OCI-LY1 (cell line): Measurements from ENCODE around the gene SLC36A4.

ENCODE experiments used
- H2AFZ ChIP-seq: fragments of 200-600 bp; sonication (generic), shearing (Covaris generic); 2 replicates; pipeline ENCODE4 v1.6.0; 2014; ENCODE audit warnings: antibody characterized with exemption, mild to moderate bottlenecking, low read length
- H3F3A ChIP-seq: fragments of 200-600 bp; sonication (generic), shearing (Covaris generic); 2 replicates; pipeline ENCODE4 v1.6.0; 2014; ENCODE audit warnings: mild to moderate bottlenecking, antibody characterized with exemption, low read length, moderate library complexity; ENCODE audit not compliant: insufficient read depth
- H3K27ac ChIP-seq: fragments of 200-600 bp; sonication (generic); 2 replicates; pipeline ENCODE4 v1.5.1; 2014; ENCODE audit warnings: low read length, mixed run types, mild to moderate bottlenecking, low read depth; ENCODE audit not compliant: poor library complexity, severe bottlenecking
- H3K27me3 ChIP-seq: fragments of 200-600 bp; sonication (generic); 2 replicates; pipeline ENCODE4 v1.6.0; 2014; ENCODE audit warnings: antibody characterized with exemption, mild to moderate bottlenecking, low read length, moderate library complexity; ENCODE audit not compliant: insufficient read depth
- H3K36me3 ChIP-seq: fragments of 200-600 bp; sonication (generic); 2 replicates; pipeline ENCODE4 v1.6.1; 2014; ENCODE audit warnings: mild to moderate bottlenecking, antibody characterized with exemption, low read length, moderate library complexity, mixed read lengths; ENCODE audit not compliant: insufficient read depth
- H3K4me1 ChIP-seq: fragments of 200-600 bp; sonication (generic); 2 replicates; pipeline ENCODE4 v1.5.1; 2014; ENCODE audit warnings: mild to moderate bottlenecking, low read length, moderate library complexity; ENCODE audit not compliant: insufficient read depth, severe bottlenecking
- H3K4me2 ChIP-seq: fragments of 200-600 bp; sonication (generic), shearing (Covaris generic); 2 replicates; pipeline ENCODE4 v1.6.1; 2014; ENCODE audit warnings: low read length
- H3K4me3 ChIP-seq: fragments of 200-600 bp; sonication (generic); 2 replicates; pipeline ENCODE4 v1.5.1; 2014; ENCODE audit warnings: low read length, low read depth, mild to moderate bottlenecking, mixed read lengths; ENCODE audit not compliant: poor library complexity, severe bottlenecking
- H3K79me2 ChIP-seq: fragments of 200-600 bp; shearing (Covaris generic); 2 replicates; pipeline ENCODE4 v1.6.1; 2016; ENCODE audit warnings: mixed run types, low read length, mixed read lengths; ENCODE audit not compliant: insufficient read depth
- H3K9ac ChIP-seq: fragments of 200-600 bp; sonication (generic), shearing (Covaris generic); 2 replicates; pipeline ENCODE4 v1.6.1; 2014; ENCODE audit warnings: mild to moderate bottlenecking, low read length, mixed read lengths
- H3K9me2 ChIP-seq: fragments of 200-600 bp; sonication (generic), shearing (Covaris generic); 2 replicates; pipeline ENCODE4 v1.6.1; 2014; ENCODE audit warnings: low read depth, mild to moderate bottlenecking, low read length, mixed read lengths
- H3K9me3 ChIP-seq: fragments of 200-600 bp; shearing (Covaris generic); 2 replicates; pipeline ENCODE4 v1.6.1; 2014; ENCODE audit warnings: low read length, mixed read lengths
- H4K20me1 ChIP-seq: fragments of 200-600 bp; sonication (generic), shearing (Covaris generic); 2 replicates; pipeline ENCODE4 v1.6.0; 2016; ENCODE audit warnings: mild to moderate bottlenecking, low read length; ENCODE audit not compliant: insufficient read depth
- EZH2 ChIP-seq: fragments of 200-600 bp; sonication (generic), shearing (Covaris generic); IDR thresholded peaks from 2 replicates; pipeline ENCODE4 v1.8.0; 2017; ENCODE audit warnings: borderline replicate concordance, mixed run types, mild to moderate bottlenecking, antibody characterized with exemption, low read length, moderate library complexity, mixed read lengths
- TF ChIP-seq, protein P1 (sequence below): fragments of 200-600 bp; sonication (generic), shearing (Covaris generic); IDR thresholded peaks from 2 replicates; pipeline ENCODE4 v1.5.1; 2017; ENCODE audit warnings: mild to moderate bottlenecking, antibody characterized with exemption, low read length, moderate library complexity, mixed read lengths

The SLC36A4 gene

DNA sequence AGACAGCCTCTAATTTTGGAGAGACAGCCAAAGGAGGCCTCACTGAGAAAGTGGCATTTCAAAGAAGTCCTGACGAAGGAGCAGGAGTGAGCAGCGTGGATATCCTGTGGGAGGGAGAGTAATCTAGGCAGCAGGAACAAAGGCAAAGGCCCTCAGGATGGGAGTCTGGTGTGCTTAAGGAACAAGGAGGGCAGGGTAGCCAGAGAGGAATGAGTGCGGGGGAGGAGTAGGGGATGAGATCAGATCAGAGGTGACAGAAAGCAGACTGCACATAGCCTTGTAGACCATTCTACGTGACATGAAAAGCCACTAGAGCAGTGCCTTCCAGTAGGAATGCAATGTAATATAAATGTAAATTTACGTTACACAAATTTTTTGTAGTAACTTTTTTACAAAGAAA, 5.6 kb downstream of the SLC36A4 start:
- H3K9me3 ChIP-seq = no peaks in the 10 kb centered on the region
- H3K9me2 ChIP-seq = no peaks in the 10 kb centered on the region
- no peak overlapping the region for H3K27ac ChIP-seq
- H3K4me2 ChIP-seq = no peak overlapping the region
- H3K79me2 ChIP-seq = peaks cover 32% of the 10 kb centered on the region
- no peaks in the 10 kb centered on the region for H3F3A ChIP-seq
- no peaks in the 10 kb centered on the region for H3K27me3 ChIP-seq
- H3K9ac ChIP-seq = no peak overlapping the region
- H4K20me1 ChIP-seq = no peaks in the 10 kb centered on the region
- H3K4me1 ChIP-seq = peaks cover 13% of the 10 kb centered on the region
- no peak overlapping the region for H2AFZ ChIP-seq
- H3K36me3 ChIP-seq = no peaks in the 10 kb centered on the region
- TF ChIP-seq, protein P1, sequence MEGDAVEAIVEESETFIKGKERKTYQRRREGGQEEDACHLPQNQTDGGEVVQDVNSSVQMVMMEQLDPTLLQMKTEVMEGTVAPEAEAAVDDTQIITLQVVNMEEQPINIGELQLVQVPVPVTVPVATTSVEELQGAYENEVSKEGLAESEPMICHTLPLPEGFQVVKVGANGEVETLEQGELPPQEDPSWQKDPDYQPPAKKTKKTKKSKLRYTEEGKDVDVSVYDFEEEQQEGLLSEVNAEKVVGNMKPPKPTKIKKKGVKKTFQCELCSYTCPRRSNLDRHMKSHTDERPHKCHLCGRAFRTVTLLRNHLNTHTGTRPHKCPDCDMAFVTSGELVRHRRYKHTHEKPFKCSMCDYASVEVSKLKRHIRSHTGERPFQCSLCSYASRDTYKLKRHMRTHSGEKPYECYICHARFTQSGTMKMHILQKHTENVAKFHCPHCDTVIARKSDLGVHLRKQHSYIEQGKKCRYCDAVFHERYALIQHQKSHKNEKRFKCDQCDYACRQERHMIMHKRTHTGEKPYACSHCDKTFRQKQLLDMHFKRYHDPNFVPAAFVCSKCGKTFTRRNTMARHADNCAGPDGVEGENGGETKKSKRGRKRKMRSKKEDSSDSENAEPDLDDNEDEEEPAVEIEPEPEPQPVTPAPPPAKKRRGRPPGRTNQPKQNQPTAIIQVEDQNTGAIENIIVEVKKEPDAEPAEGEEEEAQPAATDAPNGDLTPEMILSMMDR = no peak
- TF ChIP-seq EZH2 = no peak
- H3K4me3 ChIP-seq = no peak overlapping the region

DNA sequence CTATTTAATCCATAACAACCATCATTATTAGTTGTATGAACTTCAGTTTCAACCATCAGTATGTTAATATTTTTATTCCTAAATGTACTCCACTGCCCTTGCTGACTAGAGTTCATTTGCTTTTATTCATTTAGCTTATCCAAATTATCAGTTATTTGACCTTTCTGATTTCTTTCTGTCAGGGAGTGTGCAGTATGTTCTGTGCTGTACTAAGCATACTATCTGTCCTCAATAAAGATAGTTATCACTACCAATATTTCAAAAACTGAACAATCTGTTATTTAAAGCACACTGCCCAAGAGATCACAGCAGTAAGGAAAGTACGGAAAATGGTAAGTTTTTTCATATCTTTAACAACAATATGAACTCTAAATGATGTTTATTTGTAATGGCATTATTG, 8.3 kb downstream of the SLC36A4 start:
- Histone ChIP-seq H3K27ac (no peak overlapping the region), H2AFZ (no peak overlapping the region), H3K4me1 (no peaks in the 10 kb centered on the region), H3K4me3 (no peak overlapping the region), H3K27me3 (no peaks in the 10 kb centered on the region), H3K9me2 (no peaks in the 10 kb centered on the region), H3K79me2 (peaks cover 13% of the 10 kb centered on the region), H3F3A (no peaks in the 10 kb centered on the region), H3K9ac (no peak overlapping the region), H4K20me1 (no peaks in the 10 kb centered on the region), H3K36me3 (peaks cover 14% of the 10 kb centered on the region), H3K4me2 (no peak overlapping the region), H3K9me3 (no peaks in the 10 kb centered on the region)
- TF ChIP-seq, protein P1 = no peak

DNA sequence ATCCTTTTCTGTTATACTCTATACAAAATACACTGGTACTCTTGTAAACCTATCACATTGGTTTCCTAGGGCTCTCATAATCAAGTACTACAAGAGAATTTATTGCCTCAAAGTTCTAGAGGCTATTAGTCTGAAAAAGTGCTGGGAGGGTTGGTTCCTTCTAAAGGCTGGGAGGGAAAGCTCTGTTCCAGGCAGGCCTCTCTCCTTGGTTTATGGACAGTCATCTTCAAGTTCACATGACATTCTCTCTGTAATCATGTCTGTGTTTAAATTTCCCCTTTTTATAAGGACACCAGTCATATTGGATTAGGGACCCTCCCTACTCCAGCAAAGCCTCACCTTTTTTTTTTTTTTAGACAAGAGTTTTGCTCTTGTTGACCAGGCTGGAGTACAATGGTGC, 9.1 kb downstream of the SLC36A4 start:
- H2AFZ ChIP-seq = no peak overlapping the region
- no peaks in the 10 kb centered on the region for H3K9me2 ChIP-seq
- no peak overlapping the region for H3K4me2 ChIP-seq
- TF ChIP-seq EZH2 = no peak
- TF ChIP-seq, protein P1 = no peak
- no peaks in the 10 kb centered on the region for H3K4me1 ChIP-seq
- no peaks in the 10 kb centered on the region for H3K9me3 ChIP-seq
- no peak overlapping the region for H3K27ac ChIP-seq
- no peak overlapping the region for H3K4me3 ChIP-seq
- no peaks in the 10 kb centered on the region for H4K20me1 ChIP-seq
- peaks cover 8% of the 10 kb centered on the region for H3K79me2 ChIP-seq
- H3K9ac ChIP-seq = no peak overlapping the region
- H3K36me3 ChIP-seq = peaks cover 17% of the 10 kb centered on the region
- H3F3A ChIP-seq = no peaks in the 10 kb centered on the region
- H3K27me3 ChIP-seq = no peaks in the 10 kb centered on the region
